ENCODE results near the gene EPHA6.

EPHA6 gene

DNA sequence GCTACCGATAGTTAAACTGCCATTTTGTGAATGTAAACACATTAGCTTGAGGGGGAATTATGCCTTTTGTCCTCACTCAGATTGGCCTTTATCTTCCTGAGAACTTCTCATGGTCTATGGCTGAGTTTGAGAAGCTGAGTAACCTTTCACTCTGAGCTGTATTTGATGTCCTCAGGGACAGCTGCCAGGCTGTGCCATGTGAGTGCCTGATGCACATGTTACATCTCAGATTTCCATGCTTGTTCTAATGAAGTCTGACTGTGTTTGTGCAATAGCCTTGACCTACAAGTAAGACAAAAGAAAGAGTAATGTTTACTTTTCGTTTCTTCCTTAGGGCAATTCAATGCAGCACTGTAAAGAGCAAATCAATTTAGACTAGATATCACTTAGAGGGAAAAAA is 906.0 kb downstream of the EPHA6 start:
- DNase-seq = peak; percentile 52

GRCh38 chr3:97721446-97721845 is 907.1 kb downstream of the EPHA6 start:
- no peak for DNase-seq

- DNase-seq = no peak
These were observed 922.5 kb downstream of the EPHA6 start for GRCh38 chr3:97736928-97737327.

DNA sequence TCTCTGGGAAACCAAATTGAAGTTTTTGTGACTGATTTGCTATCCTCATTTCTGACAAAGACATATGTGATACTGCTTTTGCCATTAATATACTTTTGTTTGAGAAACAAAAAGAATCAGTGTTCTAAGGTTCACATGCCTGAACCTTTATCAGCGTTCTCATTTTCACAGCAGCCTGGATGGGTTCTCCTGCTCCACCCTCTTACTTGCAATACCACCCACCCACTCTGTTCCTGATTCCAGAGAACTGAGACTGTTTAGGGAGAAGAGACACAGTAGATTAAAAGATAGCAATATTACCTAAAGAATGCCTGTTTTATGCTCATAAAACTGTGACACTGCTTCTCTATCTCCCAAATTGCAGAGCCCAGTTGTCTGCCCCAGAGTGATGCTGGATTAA is 924.4 kb downstream of the EPHA6 start:
- DNase-seq = no peak

- DNase-seq = no peak
These were observed 927.6 kb downstream of the EPHA6 start for GRCh38 chr3:97742036-97742435.

- DNase-seq = no peak
These were observed 929.9 kb downstream of the EPHA6 start for GRCh38 chr3:97744289-97744688.

GRCh38 chr3:97763586-97764406 is 949.4 kb downstream of the EPHA6 start:
- DNase-seq = no peak

GRCh38 chr3:97764407-97765238 is 950.2 kb downstream of the EPHA6 start, which contains the start of gene ARL6:
TSS of gene ARL6 (plus strand) at chr3:97764758. CDS start at chr3:97768108, 3,350 bp downstream.
- peak; percentile 100 for DNase-seq

DNA sequence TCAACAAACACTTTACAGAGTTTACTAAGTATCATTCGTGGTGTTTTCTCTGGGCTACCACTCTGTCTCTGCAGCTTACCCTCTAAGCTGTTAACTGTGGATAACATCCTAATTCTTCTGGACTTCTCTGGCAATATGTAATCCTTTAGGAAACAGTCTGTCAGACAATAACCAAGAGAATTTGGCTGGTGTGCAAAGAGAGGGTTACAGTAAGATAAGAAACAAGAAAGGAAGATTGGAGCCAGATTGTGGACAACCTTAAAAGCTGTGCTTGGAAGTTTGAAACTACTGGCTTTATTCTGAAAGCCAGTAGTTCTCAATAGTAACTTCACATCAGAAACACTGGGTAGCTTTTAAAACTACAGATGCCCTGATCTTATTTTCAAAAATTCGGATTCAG is 950.9 kb downstream of the EPHA6 start:
- no peak for DNase-seq

DNA sequence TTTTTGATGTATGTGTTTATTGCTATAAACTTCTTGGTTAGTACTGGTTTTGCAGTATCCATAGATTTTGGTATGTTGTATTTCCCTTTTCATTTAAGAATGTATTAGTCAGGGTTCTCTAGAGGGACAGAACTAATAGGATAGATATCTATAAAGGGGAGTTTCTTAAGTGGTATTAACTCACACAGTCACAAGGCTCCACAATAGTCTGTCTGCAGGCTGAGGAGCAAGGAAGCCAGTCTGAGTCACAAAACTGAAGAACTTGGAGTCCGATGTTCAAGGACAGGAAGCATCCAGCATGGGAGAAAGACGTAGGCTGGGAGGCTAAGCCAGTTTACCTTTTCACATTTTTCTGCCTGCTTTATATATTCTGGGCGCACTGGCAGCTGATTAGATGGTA is 958.5 kb downstream of the EPHA6 start:
- DNase-seq = no peak

DNA sequence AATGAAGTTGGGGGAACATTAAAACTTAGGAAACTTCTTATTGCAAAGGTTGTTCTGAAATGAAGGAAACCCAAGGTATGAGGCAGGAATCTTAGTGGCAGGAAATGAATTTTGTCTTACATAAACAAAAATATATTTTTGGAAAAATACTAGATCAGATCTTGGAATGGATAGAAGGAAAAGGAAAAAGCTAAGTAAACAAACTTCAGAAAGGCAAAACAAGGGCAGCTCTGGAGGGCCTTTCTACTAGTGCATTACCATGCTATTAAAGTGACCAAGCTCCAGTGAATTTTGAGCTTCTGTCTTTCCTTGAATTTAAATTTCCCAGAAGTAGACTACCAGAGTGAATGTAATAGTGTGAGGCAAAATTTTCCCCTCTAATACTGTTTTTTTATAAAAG is 963.8 kb downstream of the EPHA6 start:
- DNase-seq = no peak

GRCh38 chr3:97793420-97794019 is 979.1 kb downstream of the EPHA6 start:
- DNase-seq = peak; percentile 43

- DNase-seq = no peak
These were observed 981.6 kb downstream of the EPHA6 start for GRCh38 chr3:97795951-97796350.
